Suprapubic skin (tissue), 4 donors: ENCODE results near the gene CREG2.

Source experiments
- CTCF ChIP-seq, 2 donors: fragments of 200-600 bp in 1 of 2; fragments of 450-650 bp in 1 of 2; sonication (generic) in 1 of 2; IDR thresholded peaks; one replicate each; pipeline ENCODE4 v1.5.1; 2016 to 2019; ENCODE audit warnings: antibody characterized with exemption in 2 of 2, mild to moderate bottlenecking in 1 of 2, moderate library complexity in 1 of 2
- POLR2A ChIP-seq, 2 donors: fragments of 450-650 bp; IDR thresholded peaks; one replicate each; pipeline ENCODE4 v1.6.1; 2017; ENCODE audit warnings: antibody characterized with exemption in 2 of 2, mild to moderate bottlenecking in 2 of 2, moderate library complexity in 2 of 2
- POLR2AphosphoS5 ChIP-seq, 3 donors: sonication (generic); formaldehyde crosslinking; IDR thresholded peaks; one replicate each; pipeline ENCODE4 v1.6.1; 2017; ENCODE audit warnings: antibody characterized with exemption in 3 of 3

GRCh38 chr2:101307503-101307902, 79.8 kb downstream of the CREG2 start:
- TF ChIP-seq POLR2AphosphoS5 (IDR thresholded peaks at IDR 0.05) (no peak), CTCF (IDR thresholded peaks at IDR 0.05) (no peak), POLR2A (IDR thresholded peaks at IDR 0.05) (no peak)
